ENCODE results near the gene RANBP17.

DNA sequence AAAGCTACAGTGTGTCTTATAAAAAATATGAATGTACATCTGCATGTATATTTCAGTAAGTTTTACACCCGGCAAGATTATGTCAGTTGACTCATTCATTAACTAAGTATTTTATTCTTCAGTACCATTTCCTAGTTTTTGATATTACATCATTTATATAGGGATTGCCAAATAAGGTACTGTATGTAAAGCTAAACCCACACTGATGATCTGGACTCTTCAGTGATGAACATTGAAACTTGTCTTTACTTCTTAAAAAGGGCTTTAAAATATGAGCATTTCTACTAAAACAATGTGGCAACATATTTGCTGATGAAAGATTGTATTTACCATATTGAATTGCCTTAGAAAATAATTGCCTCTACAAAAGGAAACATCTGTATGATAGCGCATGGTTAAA lies 295.5 kb downstream of the RANBP17 start:
- TF ChIP-seq, protein P1, sequence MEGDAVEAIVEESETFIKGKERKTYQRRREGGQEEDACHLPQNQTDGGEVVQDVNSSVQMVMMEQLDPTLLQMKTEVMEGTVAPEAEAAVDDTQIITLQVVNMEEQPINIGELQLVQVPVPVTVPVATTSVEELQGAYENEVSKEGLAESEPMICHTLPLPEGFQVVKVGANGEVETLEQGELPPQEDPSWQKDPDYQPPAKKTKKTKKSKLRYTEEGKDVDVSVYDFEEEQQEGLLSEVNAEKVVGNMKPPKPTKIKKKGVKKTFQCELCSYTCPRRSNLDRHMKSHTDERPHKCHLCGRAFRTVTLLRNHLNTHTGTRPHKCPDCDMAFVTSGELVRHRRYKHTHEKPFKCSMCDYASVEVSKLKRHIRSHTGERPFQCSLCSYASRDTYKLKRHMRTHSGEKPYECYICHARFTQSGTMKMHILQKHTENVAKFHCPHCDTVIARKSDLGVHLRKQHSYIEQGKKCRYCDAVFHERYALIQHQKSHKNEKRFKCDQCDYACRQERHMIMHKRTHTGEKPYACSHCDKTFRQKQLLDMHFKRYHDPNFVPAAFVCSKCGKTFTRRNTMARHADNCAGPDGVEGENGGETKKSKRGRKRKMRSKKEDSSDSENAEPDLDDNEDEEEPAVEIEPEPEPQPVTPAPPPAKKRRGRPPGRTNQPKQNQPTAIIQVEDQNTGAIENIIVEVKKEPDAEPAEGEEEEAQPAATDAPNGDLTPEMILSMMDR (conservative IDR thresholded peaks at IDR 0.05 in 1 of 2, IDR thresholded peaks at IDR 0.05 in 1 of 2; ENCODE audit: extremely low read depth in 1 of 2, insufficient read depth in 1 of 2, low read depth in 1 of 2, low read length in 2 of 2), result no peak
- TF ChIP-seq EZH2 (IDR thresholded peaks at IDR 0.05; ENCODE audit: borderline replicate concordance, low read length), result no peak

Measured in mammary epithelial cell (primary cell).